Mammary epithelial cell (primary cell): ENCODE data around the gene UQCC3.

ENCODE experiments used
- CTCF ChIP-seq, 2 donors: IDR thresholded peaks in 1 of 2; conservative IDR thresholded peaks in 1 of 2; 2 replicates each; pipeline ENCODE4 v1.5.1; 2011 to 2012; ENCODE audit warnings: inconsistent platforms in 2 of 2, low read length in 2 of 2, mild to moderate bottlenecking in 2 of 2, control low read depth in 1 of 2, low read depth in 1 of 2; ENCODE audit not compliant: insufficient read depth in 1 of 2; ENCODE audit errors: extremely low read depth in 1 of 2
- EZH2 ChIP-seq: IDR thresholded peaks from 2 replicates; pipeline ENCODE4 v1.6.1; 2012; ENCODE audit warnings: low read length, inconsistent platforms, borderline replicate concordance

GRCh38 chr11:62682518-62682917, 11.0 kb downstream of the UQCC3 start:
- TF ChIP-seq CTCF (conservative IDR thresholded peaks at IDR 0.05 in 1 of 2, IDR thresholded peaks at IDR 0.05 in 1 of 2; ENCODE audit: extremely low read depth in 1 of 2, insufficient read depth in 1 of 2, low read depth in 1 of 2, low read length in 2 of 2), result no peak
- no peak for TF ChIP-seq EZH2
